Measurements from ENCODE around the gene RLN3.
"Not testable (repeated sequence)": the region's sequence is repeated elsewhere in the genome, so short reads cannot be mapped to it uniquely, and the experiment has no call there.

Gene RLN3

GRCh38 chr19:14023404-14024235, 4.3 kb upstream of the RLN3 start:
- DNase-seq, result no peak

GRCh38 chr19:14026652-14027192, 1.2 kb upstream of the RLN3 start:
- DNase-seq, result not testable (repeated sequence)

- DNase-seq, result no peak
Observed at GRCh38 chr19:14028901-14029300, 953 bp downstream of the RLN3 start.

DNA sequence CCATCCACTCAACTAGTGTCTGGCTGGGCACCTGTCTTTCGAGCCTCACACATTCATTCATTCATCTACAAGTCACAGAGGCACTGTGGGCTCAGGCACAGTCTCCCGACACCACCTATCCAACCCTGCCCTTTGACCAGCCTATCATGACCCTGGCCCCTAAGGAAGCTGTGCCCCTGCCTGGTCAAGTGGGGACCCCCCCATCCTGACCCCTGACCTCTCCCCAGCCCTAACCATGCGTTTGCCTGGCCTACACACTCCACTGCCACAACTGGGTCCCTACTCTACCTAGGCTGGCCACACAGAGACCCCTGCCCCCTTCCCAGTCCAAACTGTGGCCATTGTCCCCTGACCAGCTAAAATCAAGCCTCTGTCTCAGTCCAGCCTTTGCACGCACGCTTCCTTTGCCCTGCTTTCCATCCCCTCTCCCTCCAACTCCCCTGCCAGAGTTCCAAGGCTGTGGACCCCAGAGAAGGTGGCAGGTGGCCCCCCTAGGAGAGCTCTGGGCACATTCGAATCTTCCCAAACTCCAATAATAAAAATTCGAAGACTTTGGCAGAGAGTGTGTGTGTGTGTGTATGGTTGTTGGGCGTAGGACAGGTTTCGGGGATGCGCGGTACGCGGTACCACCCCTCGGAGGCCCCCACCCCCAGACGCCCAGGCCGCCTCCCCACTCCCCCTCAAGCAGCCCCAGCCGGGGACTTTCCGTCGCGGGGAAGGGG, 3.2 kb downstream of the RLN3 start:
- DNase-seq, result no peak

- DNase-seq, result peak; percentile 62
Observed at GRCh38 chr19:14031719-14032480, 4.0 kb downstream of the RLN3 start, which contains the start of gene IL27RA. IL27RA (plus strand) TSS chr19:14031762; CDS start chr19:14031873, 111 bp downstream.

DNA sequence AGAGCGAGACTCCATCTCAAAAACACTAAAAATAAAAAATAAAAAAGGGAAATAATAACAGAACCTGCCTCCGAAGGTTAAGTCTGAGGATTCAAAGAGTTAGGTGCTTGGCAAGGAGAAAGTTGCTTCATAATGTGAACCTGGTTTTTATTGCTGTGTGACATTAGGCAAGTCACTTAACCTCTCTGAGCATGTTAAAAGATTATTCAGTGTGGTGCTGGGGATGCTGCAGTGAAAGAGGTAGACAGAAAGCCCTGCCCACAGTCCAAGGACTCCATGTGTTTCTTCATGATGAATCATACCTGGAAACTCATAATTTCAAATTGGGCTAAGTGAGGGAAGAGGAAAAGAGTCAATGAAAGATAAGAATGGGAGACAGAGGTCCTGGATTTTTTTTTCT, 6.0 kb downstream of the RLN3 start:
- DNase-seq, result no peak

DNA sequence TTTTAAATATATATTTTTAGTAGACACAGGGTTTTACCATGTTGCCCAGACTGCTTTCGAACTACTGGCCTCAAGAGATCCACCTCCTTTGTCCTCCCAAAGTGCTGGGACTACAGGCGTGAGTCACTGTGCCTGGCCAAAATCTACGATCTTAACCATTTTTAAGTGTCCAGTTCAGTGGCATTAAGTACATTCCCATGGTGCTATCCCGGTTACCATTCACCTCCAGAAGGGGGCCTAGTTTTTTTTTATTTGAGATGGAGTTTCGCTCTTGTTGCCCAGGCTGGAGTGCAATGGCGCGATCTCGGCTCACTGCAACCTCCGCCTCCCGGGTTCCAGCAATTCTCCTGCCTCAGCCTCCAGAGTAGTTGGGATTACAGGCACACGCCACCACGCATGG, 7.2 kb downstream of the RLN3 start:
- not testable (repeated sequence) for DNase-seq

- DNase-seq, result no peak
Observed at GRCh38 chr19:14035706-14036105, 7.8 kb downstream of the RLN3 start.

DNA sequence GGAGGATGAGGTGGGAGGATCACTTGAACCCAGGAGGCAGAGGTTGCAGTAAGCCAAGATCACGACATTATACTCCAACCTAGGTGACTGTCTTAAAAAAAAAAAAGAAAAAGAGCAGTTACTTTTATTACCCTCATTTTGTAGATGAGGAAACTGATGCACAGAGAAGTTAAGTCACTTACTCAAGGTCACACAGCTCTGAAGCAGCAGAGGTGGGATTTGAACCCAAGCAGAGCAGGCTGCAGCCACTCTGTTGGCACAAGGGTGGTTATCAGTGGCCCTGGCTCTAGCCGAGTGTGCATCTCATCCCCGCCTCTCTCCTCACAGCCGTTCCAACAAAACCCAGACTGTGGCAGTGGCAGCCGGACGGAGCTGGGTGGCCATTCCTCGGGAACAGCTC, 11.2 kb downstream of the RLN3 start:
- no peak for DNase-seq

DNA sequence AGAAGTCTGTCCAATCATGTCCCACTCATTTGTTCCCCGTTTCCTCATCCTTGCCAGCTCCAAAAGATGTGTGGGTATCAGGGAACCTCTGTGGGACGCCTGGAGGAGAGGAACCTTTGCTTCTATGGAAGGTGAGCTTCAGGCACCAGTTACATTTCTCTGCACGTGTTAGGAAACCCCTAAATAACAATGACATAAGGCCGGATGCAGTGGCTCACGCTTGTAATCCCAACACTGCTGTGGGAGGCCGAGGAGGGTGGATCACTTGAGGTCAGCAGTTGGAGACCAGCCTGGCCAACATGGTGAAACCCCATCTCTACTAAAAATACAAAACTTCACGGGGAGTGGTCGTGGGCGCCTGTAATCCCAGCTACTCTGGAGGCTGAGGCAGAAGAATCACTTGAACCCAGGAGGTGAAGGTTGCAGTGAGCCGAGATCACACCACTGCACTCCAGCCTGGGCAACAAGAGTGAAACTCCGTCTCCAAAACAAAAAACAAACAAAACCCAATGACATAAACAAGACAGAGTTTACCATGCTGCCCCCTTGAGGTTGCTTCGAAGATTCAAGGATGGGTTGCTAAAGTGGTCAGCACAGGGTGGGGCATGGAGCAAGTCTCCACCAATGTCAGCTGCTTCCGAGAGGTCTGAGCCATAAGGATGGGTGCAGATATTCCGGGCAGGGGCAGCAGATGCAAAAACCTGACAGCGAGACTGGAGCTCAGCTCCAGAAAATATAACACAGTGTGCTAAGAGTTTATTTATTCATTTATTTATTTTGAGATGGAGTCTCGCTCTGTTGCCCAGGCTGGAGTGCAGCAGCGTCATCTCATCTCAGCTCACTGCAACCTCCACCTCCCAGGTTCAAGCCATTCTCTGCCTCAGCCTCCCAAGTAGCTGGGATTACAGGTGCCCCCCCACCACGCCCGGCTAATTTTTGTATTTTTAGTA, 15.0 kb downstream of the RLN3 start:
- DNase-seq, result not testable (repeated sequence)

GRCh38 chr19:14047866-14048265, 19.9 kb downstream of the RLN3 start:
- not testable (repeated sequence) for DNase-seq

DNA sequence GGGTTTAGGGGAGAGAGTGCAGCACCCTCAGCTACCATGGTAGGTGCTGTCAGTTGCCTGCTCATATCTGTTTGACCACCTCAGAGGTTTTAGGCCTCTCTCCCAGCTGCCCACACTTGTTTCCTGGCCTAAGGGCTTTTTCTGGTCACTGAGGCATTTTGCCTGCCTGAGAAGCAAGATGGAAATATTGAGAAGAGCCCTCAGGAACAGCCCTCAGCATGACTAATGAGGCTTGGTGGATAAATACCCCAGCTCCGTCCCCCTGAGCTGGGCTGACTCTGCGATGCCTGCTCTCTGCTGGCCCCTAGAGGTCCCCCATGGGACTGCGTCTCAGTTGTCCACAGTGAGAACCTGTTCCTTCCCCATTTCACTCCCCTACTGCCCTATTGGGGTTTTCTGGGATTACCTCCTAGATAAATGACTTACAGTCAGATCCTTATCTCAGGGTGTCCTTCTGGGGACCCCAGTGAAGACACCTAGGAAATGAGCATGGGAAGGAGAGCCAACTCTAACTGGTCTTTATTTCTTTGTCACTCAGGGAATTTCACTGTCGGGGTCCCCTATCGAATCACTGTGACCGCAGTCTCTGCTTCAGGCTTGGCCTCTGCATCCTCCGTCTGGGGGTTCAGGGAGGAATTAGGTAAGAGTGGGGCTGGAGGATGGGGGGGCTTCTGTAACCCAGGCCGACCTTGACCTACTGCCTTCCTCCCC, 20.6 kb downstream of the RLN3 start:
- DNase-seq, result peak; percentile 23

DNA sequence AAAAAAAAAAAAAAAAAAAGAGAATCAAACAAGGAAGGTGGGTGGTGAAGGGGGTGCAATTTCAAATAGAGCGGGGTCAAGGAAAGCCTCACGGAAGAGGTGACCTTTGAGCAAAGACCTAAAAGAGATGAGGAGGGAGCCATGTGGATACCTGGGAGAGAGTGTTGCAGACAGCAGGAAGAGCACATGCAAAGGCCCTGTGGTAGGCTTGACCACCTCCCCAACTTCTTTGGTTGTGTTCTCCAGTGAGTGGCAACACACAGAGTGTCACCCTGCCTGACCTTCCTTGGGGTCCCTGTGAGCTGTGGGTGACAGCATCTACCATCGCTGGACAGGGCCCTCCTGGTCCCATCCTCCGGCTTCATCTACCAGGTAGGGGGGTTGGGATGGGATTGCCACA, 22.6 kb downstream of the RLN3 start:
- DNase-seq, result no peak

DNA sequence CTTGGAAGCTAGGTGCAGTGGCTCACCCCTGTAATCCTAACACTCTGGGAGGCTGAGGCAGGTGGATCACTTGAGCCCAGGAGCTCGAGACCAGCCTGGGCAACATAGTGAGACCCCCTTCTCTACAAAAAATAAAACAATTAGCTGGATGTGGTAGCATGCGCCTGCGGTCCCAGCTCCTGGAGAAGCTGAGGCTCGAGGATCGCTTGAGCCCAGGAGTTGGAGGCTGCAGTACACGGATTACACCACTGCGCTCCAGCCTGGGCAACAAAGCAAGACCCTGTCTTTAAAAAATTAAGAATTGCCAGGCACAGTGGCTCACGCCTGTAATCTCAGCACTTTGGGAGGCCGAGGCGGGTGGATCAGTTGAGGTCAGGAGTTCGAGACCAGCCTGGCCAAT, 23.0 kb downstream of the RLN3 start:
- not testable (repeated sequence) for DNase-seq

- DNase-seq, result no peak
Observed at GRCh38 chr19:14051980-14052379, 24.0 kb downstream of the RLN3 start.

DNA sequence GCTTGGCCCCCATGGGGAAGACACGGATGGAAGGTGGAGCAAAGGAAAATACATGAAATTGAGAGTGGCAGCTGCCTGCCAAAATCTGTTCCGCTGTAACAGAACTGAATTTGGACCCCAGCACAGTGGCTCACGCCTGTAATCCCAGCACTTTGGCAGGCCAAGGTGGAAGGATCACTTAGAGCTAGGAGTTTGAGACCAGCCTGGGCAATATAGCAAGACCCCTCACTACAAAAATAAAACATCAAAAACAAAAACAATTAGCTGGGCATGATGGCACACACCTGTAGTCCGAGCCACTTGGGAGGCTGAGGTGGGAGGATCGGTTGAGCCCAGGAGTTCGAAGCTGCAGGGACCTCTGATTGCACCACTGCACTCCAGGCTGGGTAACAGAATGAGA, 24.5 kb downstream of the RLN3 start:
- DNase-seq, result no peak

GRCh38 chr19:14053032-14053431, 25.1 kb downstream of the RLN3 start:
- DNase-seq, result no peak

- DNase-seq, result no peak
Observed at GRCh38 chr19:14053500-14053899, 25.6 kb downstream of the RLN3 start.

- no peak for DNase-seq
Observed at GRCh38 chr19:14054099-14054498, 26.2 kb downstream of the RLN3 start.

- DNase-seq, result no peak
Observed at GRCh38 chr19:14054721-14055120, 26.8 kb downstream of the RLN3 start.

DNA sequence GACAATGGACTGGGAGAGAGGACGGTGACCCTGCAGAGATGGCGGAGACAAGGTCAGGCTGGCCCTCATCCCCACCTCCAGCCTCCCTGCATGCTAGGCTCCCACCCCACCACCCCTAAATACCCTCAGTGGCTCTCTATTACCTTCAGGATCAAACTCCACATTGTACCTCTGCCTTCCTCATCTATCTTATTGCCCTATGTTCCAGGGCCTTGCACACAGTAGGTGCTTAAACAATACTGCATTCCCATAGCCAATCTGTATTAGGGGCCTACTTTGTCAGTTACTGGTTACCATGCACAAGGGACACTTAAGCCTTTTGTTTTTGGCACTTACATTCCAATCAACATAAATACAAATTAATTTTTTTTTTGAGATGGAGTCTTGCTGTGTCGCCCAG, 27.4 kb downstream of the RLN3 start:
- no peak for DNase-seq
